ENCODE measurements around the gene CDX1. TPM values are rescaled to one million over a fixed set of nuclear protein-coding genes. Genes with fewer than 3 reads are reported as not detected.

CDX1 gene
- total and polyA plus RNA-seq, 2 experiments from 2014 or later: 43.3 to 54.6 TPM

DNA sequence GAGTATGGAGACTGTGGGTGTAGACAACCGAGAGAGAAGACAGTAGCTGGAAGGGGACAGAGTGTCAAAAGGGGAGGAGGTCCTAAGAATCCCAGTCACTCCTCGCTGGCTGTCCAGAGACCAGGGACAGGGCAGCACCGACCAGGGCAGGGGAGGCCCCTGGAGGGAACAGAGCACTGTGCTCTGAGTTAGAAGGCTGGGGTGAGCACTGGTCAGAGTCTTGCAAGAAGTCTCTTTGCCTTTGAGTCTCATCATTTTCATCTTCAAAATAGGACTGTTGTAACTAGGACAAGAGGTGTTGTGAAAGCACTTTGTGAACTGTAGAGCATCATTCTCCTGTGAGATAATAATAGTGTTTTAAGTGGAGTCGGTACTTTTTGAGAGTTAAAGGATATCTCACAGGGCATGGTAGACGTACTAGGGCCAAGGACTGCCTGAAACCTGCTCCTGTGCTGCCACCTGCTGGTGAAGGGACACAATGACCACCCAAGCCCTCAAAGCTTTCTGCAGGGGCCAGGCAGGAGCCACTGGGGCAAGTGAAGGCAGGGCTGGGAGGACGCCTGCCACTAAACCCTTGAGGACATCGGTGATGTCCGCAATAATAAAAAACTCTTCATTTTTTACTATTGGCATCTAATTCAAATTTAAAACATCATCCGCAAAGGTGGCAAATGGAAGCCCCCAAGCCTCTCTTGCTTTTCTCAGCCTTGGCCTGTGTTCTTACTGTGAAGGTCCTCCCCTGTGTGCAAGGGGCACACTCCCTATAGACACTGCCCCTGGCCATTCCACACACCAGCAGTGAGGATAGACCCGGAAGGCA, 51.5 kb downstream of the CDX1 start:
- no peak for TF ChIP-seq EZH2phosphoT487 (IDR thresholded peaks at IDR 0.05; ENCODE audit: low read depth, severe bottlenecking, unreplicated experiment)
- TF ChIP-seq, protein P1, sequence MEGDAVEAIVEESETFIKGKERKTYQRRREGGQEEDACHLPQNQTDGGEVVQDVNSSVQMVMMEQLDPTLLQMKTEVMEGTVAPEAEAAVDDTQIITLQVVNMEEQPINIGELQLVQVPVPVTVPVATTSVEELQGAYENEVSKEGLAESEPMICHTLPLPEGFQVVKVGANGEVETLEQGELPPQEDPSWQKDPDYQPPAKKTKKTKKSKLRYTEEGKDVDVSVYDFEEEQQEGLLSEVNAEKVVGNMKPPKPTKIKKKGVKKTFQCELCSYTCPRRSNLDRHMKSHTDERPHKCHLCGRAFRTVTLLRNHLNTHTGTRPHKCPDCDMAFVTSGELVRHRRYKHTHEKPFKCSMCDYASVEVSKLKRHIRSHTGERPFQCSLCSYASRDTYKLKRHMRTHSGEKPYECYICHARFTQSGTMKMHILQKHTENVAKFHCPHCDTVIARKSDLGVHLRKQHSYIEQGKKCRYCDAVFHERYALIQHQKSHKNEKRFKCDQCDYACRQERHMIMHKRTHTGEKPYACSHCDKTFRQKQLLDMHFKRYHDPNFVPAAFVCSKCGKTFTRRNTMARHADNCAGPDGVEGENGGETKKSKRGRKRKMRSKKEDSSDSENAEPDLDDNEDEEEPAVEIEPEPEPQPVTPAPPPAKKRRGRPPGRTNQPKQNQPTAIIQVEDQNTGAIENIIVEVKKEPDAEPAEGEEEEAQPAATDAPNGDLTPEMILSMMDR (IDR thresholded peaks at IDR 0.05; ENCODE audit: poor library complexity): peak; percentile 90
- Histone ChIP-seq H3K9me3 (ENCODE audit: low read depth) (no peaks in the 10 kb centered on the region), H3K27ac (peak overlapping the region; percentile 2), H3K27me3 (no peaks in the 10 kb centered on the region), H3K4me3 (no peak overlapping the region), H3K4me1 (ENCODE audit: insufficient read depth) (peaks cover 31% of the 10 kb centered on the region), H3K36me3 (replicated peaks; ENCODE audit: insufficient read depth, low read depth) (no peaks in the 10 kb centered on the region), H4K20me1 (ENCODE audit: insufficient read depth, poor library complexity, severe bottlenecking) (no peaks in the 10 kb centered on the region), H3K4me2 (no peak overlapping the region), H3K9me2 (replicated peaks; ENCODE audit: insufficient read depth) (no peaks in the 10 kb centered on the region), H3K79me2 (no peaks in the 10 kb centered on the region), H2AFZ (no peak overlapping the region)
- peak; percentile 89 for DNase-seq (ENCODE audit: low spot score)
- WGBS (ENCODE audit: low lambda C conversion rate, missing lambda C conversion rate): 38% methylated on average over 10 of the region's 10 CpGs

DNA sequence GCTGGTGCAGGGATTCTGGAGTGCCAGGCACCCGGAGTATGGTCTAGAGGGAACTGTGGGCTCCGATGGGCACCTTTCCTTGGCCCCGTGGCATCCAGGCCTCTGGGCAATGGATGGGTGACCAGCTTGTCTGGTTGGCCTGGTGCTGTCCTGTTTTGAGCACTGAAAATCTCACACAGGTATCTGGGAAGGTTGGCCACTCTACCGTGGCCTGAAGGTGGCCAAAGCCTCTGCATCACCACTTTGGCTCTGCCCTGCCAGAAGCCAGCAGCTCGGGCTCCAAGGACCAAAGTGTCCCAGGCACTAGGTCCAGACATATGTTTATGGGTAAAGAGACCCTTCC, 52.1 kb downstream of the CDX1 start:
- H3K79me2 ChIP-seq: no peaks in the 10 kb centered on the region
- WGBS (ENCODE audit: low lambda C conversion rate, missing lambda C conversion rate): 96% methylated on average over 5 of the region's 5 CpGs
- H3K4me3 ChIP-seq: no peak overlapping the region

DNA sequence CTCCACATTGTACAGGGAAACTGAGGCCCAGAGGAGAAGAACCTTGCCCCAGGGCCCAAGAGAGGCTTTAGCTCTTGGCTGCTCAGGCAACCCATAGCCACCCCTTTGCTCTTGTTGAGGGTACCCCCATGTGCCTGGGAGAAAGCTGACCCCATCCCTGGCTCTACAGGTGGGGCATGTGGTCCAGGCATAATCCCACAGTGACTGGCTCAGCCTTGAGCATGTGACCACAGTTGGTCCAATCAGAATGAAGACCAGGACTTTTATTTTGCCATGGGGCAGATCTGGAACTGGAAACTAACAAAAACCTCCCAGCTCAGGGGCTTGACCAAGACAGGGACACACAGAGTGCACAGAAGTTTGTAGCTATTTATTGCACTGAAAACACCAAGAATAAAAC, 52.6 kb downstream of the CDX1 start:
- Histone ChIP-seq H3K4me1 (ENCODE audit: insufficient read depth) (peaks cover 31% of the 10 kb centered on the region), H4K20me1 (ENCODE audit: insufficient read depth, poor library complexity, severe bottlenecking) (no peaks in the 10 kb centered on the region), H3K36me3 (replicated peaks; ENCODE audit: insufficient read depth, low read depth) (no peaks in the 10 kb centered on the region), H3K4me2 (no peak overlapping the region), H3K9me2 (replicated peaks; ENCODE audit: insufficient read depth) (no peaks in the 10 kb centered on the region), H3K27ac (no peak overlapping the region), H3K9me3 (ENCODE audit: low read depth) (no peaks in the 10 kb centered on the region), H3K79me2 (no peaks in the 10 kb centered on the region), H3K4me3 (no peak overlapping the region), H3K27me3 (no peaks in the 10 kb centered on the region), H2AFZ (no peak overlapping the region)
- TF ChIP-seq EZH2 (IDR thresholded peaks at IDR 0.05; ENCODE audit: borderline replicate concordance): no peak
- no peak for TF ChIP-seq EZH2phosphoT487 (IDR thresholded peaks at IDR 0.05; ENCODE audit: low read depth, severe bottlenecking, unreplicated experiment)
- TF ChIP-seq, protein P1 (IDR thresholded peaks at IDR 0.05; ENCODE audit: poor library complexity): no peak
- DNase-seq (ENCODE audit: low spot score): no peak

More for the DNA sequence above, 52.1 kb downstream of the CDX1 start:
- H3K4me1 ChIP-seq (ENCODE audit: insufficient read depth): peaks cover 31% of the 10 kb centered on the region
- DNase-seq (ENCODE audit: low spot score): no peak
- H4K20me1 ChIP-seq (ENCODE audit: insufficient read depth, poor library complexity, severe bottlenecking): no peaks in the 10 kb centered on the region
- H3K9me3 ChIP-seq (ENCODE audit: low read depth): no peaks in the 10 kb centered on the region
- no peak overlapping the region for H2AFZ ChIP-seq
- H3K27ac ChIP-seq: no peak overlapping the region
- no peak for TF ChIP-seq EZH2phosphoT487 (IDR thresholded peaks at IDR 0.05; ENCODE audit: low read depth, severe bottlenecking, unreplicated experiment)
- no peaks in the 10 kb centered on the region for H3K27me3 ChIP-seq
- H3K9me2 ChIP-seq (replicated peaks; ENCODE audit: insufficient read depth): no peaks in the 10 kb centered on the region
- H3K36me3 ChIP-seq (replicated peaks; ENCODE audit: insufficient read depth, low read depth): no peaks in the 10 kb centered on the region
- H3K4me2 ChIP-seq: no peak overlapping the region

DNA sequence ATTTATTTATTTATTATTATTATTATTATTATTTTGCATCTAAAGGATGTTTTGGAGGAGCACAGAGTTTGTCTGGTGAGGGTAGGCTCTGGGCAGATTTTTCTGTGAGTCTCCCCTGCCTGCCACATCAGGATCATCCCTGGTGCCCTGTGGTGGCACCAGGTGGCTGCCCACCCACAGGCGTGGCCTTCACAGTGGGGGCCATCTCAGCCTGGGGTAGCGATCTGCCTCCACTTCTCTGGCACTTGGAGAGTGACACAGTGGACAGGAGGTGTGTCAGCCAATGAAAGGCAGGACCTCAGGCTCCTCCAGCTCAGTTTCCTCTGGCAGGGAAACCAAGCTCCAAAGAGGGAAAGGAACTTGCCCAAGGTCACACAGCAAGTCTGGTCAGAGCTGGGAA, 53.3 kb downstream of the CDX1 start:
- 93% methylated on average over 2 of the region's 2 CpGs for WGBS (ENCODE audit: low lambda C conversion rate, missing lambda C conversion rate)
- Histone ChIP-seq H2AFZ (no peak overlapping the region), H3K27me3 (no peaks in the 10 kb centered on the region), H3K9me2 (replicated peaks; ENCODE audit: insufficient read depth) (no peaks in the 10 kb centered on the region), H3K79me2 (no peaks in the 10 kb centered on the region), H3K4me1 (ENCODE audit: insufficient read depth) (peaks cover 27% of the 10 kb centered on the region), H3K27ac (no peak overlapping the region), H3K9me3 (ENCODE audit: low read depth) (no peaks in the 10 kb centered on the region), H4K20me1 (ENCODE audit: insufficient read depth, poor library complexity, severe bottlenecking) (no peaks in the 10 kb centered on the region), H3K4me2 (no peak overlapping the region), H3K4me3 (no peak overlapping the region), H3K36me3 (replicated peaks; ENCODE audit: insufficient read depth, low read depth) (no peaks in the 10 kb centered on the region)
- no peak for TF ChIP-seq EZH2phosphoT487 (IDR thresholded peaks at IDR 0.05; ENCODE audit: low read depth, severe bottlenecking, unreplicated experiment)
- TF ChIP-seq EZH2 (IDR thresholded peaks at IDR 0.05; ENCODE audit: borderline replicate concordance): no peak
- TF ChIP-seq, protein P1 (IDR thresholded peaks at IDR 0.05; ENCODE audit: poor library complexity): no peak
- no peak for DNase-seq (ENCODE audit: low spot score)

All from hepatocyte (in vitro differentiated cells).